ENCODE measurements around the gene FOSL2.

DNA sequence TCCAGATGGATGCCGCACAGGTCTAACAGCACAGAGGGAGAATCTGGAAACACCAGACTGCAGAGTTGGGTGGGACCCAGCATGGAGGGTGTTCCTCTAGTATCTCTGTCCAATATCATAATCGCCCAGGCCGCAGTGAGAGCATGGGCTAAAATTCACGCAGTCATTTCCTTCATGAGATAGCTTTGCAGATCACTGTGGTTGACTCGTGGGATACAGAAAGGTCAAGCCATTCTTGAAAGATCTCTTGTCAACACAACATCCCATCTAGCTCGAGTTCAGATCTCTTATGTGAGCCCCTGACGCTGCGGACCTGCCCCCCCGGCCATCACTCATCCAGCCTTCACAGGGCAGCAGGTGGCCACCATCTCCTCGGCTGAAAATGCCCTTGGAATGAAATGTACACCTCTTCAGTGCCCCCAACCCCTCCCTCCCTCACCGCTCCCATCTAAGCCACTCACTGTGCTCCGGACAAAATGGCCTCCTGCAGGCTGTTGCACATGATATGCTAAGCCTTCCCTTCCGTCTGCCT lies 45.9 kb downstream of the FOSL2 start:
- no peak for TF ChIP-seq POLR2A (IDR thresholded peaks at IDR 0.05; ENCODE audit: low read length)
- no peak for TF ChIP-seq GATA1 (IDR thresholded peaks at IDR 0.05; ENCODE audit: low read depth, low read length)

Data from erythroblast (primary cell).